Astrocyte of the cerebellum (primary cell): ENCODE measurements around the gene KCNG2.

ENCODE experiments used
- DNase-seq: peaks from one replicate; pipeline ENCODE4 v3.0.0-alpha.2; 2011; ENCODE audit warnings: low read depth
- H3K4me3 ChIP-seq: 2 replicates; pipeline ENCODE4 v1.5.1; 2011; ENCODE audit warnings: mild to moderate bottlenecking, low read depth, low read length, moderate library complexity
- CTCF ChIP-seq: IDR thresholded peaks from 2 replicates; pipeline ENCODE4 v1.5.1; 2012; ENCODE audit warnings: low read length, low read depth, moderate library complexity, mild to moderate bottlenecking; ENCODE audit errors: missing control alignments
- in situ Hi-C: cut with HindIII; loops from 2 replicates; pipeline ENCODE4 v1.10.0; 2017; ENCODE audit warnings: low sequenced_read_pairs

The KCNG2 gene

GRCh38 chr18:79855147-79855933, 57.6 kb downstream of the KCNG2 start:
- DNase-seq: no peak
- no peak overlapping the region for H3K4me3 ChIP-seq
- in situ Hi-C loops: no loop called here
- TF ChIP-seq CTCF: no peak

GRCh38 chr18:79856119-79857007, 58.6 kb downstream of the KCNG2 start:
- DNase-seq: no peak
- H3K4me3 ChIP-seq: no peak overlapping the region
- in situ Hi-C loops: no loop called here
- TF ChIP-seq CTCF: no peak

DNA sequence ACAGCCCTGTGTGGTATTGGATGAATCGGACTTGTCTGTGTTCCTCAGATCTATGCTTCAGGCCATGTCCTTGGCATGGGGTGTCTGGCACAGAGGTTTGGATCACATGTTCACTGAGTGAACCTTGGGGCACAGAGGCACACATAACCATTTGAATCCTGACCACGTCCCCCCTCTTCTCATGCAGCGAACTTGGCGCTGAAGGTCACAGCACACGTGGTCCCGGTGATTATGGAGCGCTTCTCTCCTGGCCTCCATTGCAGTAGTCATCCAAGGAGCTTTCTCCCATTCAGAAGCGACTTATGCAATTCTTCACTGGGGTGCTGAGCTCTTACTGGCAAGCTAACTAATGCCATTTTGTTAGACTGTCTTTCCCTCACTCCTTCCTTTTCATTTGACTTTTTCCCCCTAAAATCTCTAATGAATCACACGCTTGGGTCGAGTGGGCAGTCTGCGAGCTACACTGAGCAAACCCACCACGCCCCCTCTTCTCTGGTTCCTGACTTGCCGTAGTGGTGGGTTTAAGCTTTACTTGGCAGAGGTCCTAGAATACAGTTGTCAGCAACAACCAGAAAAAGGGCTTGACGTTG, 59.4 kb downstream of the KCNG2 start:
- in situ Hi-C loops: no loop called here
- H3K4me3 ChIP-seq: no peak overlapping the region
- DNase-seq: no peak
- TF ChIP-seq CTCF: no peak

DNA sequence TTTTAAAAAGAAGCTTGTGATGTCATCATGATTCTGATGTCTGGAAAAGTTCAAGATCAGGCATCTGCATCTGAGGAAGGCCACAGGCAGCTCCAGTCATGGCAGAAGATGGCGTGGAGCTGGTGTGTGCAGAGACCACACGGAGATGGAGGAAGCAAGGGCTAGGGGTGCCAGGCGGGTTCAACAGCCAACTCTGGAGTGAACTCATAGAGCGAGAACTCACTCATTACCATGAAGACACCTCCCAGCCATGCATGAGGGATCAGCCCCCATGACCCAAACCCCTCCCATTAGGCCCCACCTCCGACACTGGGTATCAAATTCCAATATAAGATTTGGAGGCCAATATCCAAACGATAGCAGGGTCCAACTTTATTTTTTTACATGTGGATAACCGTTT, 61.6 kb downstream of the KCNG2 start:
- in situ Hi-C loops: no loop called here

GRCh38 chr18:79861687-79862086, 63.9 kb downstream of the KCNG2 start:
- in situ Hi-C loops: loop anchor here (5.0 kb wide), 2 partner anchors 49 to 66 kb away; no protein-coding TSS in a partner anchor
- TF ChIP-seq CTCF: no peak
- no peak for DNase-seq
- H3K4me3 ChIP-seq: no peak overlapping the region

More for the DNA sequence above, 61.6 kb downstream of the KCNG2 start:
- no peak for TF ChIP-seq CTCF
- no peak for DNase-seq
- no peak overlapping the region for H3K4me3 ChIP-seq

DNA sequence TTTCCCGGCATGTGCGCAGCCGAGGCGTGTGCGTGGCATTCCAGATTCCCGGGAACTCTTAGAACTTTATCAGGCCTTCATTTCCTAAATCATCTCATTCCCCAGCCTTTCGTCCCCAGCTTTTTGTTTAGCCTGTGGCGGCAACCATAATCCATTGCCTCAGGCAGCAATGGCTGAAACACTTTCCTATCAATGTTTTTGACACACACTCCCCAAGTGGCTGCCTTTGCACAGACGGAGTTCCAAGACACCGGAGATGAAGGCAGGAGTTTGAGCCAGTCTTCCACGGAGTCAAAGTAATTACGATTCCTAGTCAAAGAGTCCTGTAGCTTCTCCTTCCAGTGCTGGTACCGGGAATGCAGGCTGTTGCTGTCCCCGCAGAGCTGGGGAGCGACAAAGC, 64.8 kb downstream of the KCNG2 start:
- no peak for DNase-seq
- no peak for TF ChIP-seq CTCF
- no peak overlapping the region for H3K4me3 ChIP-seq
- in situ Hi-C loops: loop anchor here (5.0 kb wide), 2 partner anchors 50 to 65 kb away; no protein-coding TSS in a partner anchor
